ENCODE data around the gene GIMAP8.
"Not testable (repeated sequence)": the region's sequence is repeated elsewhere in the genome, so short reads cannot be mapped to it uniquely, and the experiment has no call there.

GIMAP8 gene

DNA sequence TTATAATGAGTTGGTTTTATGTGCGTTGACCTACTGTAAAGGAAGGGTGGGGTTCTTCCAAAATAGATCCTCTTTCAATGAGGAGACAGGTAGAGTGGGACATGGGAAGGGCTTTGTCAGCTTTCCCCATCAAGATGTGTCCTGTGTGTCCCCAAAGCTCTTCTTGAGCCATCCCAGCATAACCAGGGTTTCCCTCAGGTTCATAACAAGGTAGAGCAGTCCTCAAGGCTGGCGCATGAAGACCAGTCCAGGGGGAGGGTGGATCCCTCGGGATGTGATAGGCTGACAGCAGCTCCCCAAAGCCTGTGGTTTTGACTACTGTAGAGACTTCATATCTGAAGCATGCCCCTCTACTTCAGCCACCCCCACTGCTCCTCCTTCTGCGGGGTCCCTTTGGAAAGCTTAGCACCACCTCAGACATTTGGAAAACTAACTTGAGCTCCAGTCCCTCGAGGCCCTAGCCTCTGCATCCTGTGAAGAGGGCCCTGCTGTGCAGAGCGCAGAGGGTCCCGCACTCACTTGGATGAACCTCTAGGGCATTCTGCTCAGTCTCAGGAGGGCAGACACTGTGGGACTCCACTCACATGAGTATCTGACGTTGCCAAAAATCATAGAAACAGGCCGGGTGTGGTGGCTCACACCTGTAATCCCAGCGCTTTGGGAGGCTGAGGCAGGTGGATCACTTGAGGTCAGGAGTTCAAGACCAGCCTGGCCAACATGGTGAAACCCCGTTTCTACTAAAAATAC, 1.1 kb upstream of the GIMAP8 start:
- DNase-seq (ENCODE audit: low read depth): peak; percentile 10
- TF ChIP-seq MAX (IDR thresholded peaks at IDR 0.05; ENCODE audit: low read depth, low read length): no peak
- no peak for TF ChIP-seq POLR2A (IDR thresholded peaks at IDR 0.05; ENCODE audit: extremely low read depth, insufficient read length)
- TF ChIP-seq MYC (IDR thresholded peaks at IDR 0.05; ENCODE audit: low read depth, low read length): no peak
- TF ChIP-seq, protein P1, sequence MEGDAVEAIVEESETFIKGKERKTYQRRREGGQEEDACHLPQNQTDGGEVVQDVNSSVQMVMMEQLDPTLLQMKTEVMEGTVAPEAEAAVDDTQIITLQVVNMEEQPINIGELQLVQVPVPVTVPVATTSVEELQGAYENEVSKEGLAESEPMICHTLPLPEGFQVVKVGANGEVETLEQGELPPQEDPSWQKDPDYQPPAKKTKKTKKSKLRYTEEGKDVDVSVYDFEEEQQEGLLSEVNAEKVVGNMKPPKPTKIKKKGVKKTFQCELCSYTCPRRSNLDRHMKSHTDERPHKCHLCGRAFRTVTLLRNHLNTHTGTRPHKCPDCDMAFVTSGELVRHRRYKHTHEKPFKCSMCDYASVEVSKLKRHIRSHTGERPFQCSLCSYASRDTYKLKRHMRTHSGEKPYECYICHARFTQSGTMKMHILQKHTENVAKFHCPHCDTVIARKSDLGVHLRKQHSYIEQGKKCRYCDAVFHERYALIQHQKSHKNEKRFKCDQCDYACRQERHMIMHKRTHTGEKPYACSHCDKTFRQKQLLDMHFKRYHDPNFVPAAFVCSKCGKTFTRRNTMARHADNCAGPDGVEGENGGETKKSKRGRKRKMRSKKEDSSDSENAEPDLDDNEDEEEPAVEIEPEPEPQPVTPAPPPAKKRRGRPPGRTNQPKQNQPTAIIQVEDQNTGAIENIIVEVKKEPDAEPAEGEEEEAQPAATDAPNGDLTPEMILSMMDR (IDR thresholded peaks at IDR 0.05; ENCODE audit: low read depth, low read length): no peak
- no peak overlapping the region for H3K4me3 ChIP-seq (ENCODE audit: low read depth, low read length)

DNA sequence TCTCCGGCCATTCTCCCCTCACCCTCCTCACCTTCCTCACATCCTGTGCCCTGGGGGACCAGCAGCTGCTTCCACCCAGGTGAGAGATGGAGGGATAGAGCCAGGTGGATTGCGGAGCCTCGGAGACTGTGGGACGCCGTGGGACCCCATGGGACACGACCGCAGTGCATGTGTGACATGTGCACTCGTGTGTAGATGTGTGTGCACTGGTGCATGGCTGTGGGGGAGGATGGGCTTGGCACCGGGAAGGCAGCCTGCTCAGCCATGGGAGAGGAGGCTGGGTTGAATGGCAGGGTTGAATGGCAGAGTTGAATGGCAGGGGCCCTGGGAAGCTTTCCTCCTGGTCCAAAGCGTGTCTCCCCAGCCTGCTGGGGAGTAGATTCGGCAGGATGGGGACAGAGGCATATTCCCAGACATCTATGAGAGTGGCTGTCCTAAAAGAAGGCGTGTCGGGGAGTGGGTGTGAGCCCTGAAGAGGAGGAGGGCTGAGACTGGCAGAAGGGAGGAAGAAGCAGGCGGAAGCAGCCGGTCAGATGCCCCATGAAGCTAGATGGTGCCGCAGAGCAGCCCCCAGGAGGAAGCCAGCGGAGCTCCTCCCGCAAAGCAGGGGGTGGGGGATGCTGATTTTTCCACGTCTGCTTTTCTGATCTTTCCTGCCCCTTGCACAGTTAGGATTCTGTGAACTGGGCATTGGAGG, 815 bp downstream of the GIMAP8 start:
- no peak for DNase-seq (ENCODE audit: low read depth)
- no peak for TF ChIP-seq MYC (IDR thresholded peaks at IDR 0.05; ENCODE audit: low read depth, low read length)
- no peak for TF ChIP-seq POLR2A (IDR thresholded peaks at IDR 0.05; ENCODE audit: extremely low read depth, insufficient read length)
- TF ChIP-seq, protein P1 (IDR thresholded peaks at IDR 0.05; ENCODE audit: low read depth, low read length): no peak
- TF ChIP-seq MAX (IDR thresholded peaks at IDR 0.05; ENCODE audit: low read depth, low read length): no peak
- no peak overlapping the region for H3K4me3 ChIP-seq (ENCODE audit: low read depth, low read length)

DNA sequence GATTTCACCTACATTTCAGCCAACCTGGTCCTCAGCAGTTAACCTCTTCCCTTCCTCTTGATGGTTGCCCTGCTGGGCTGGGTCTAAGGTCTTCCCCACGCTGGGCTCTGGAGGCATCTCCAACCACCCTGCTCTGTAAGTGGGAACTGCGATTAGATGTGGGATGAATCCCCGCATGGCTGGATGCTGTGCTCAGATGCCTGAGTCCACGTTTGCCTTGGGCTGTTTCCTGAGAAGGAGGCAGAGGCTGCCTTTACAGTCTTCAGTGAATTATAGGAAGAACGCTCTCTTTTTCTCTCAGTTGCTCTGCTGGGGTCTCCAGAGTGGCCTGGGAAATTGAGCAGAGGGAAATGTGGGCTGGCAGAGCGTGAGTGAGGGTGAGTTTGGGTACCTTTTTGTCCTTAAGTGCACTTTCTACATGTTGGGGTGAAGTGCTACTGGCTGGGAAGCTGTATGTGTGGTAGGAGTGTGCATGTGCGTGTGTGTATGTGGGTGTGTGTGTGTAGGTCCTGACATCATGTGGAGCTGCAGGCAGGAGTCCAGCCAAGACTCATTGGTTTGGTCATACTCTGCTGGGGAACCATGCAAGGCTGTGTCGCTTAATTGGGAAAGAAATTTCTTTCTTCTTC, 1.5 kb downstream of the GIMAP8 start:
- peak; percentile 12 for DNase-seq (ENCODE audit: low read depth)
- no peak overlapping the region for H3K4me3 ChIP-seq (ENCODE audit: low read depth, low read length)
- TF ChIP-seq MAX (IDR thresholded peaks at IDR 0.05; ENCODE audit: low read depth, low read length): no peak
- TF ChIP-seq, protein P1 (IDR thresholded peaks at IDR 0.05; ENCODE audit: low read depth, low read length): no peak
- TF ChIP-seq MYC (IDR thresholded peaks at IDR 0.05; ENCODE audit: low read depth, low read length): no peak
- TF ChIP-seq POLR2A (IDR thresholded peaks at IDR 0.05; ENCODE audit: extremely low read depth, insufficient read length): no peak

DNA sequence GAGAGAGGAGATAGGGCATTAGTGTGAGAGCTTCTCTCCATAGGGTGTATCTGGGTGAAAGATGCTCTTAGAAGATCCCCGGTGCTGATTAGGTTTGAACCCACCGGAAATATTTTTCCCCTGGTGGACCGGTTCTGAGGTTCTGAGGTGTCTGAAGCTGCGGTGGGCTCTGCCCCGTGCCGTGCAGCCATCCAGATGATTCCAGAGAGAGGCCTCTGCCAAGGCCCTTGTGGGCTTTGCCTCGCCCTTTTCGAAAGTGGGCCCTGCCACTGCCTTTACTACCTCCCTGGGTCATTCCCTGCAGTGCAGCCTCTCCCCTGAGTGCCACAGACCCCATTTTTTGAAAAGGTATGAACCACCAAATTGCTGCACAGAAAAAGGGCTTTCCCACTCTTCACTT, 2.8 kb downstream of the GIMAP8 start:
- DNase-seq (ENCODE audit: low read depth): no peak
- H3K4me3 ChIP-seq (ENCODE audit: low read depth, low read length): no peak overlapping the region
- TF ChIP-seq MYC (IDR thresholded peaks at IDR 0.05; ENCODE audit: low read depth, low read length) (no peak), POLR2A (IDR thresholded peaks at IDR 0.05; ENCODE audit: extremely low read depth, insufficient read length) (no peak), MAX (IDR thresholded peaks at IDR 0.05; ENCODE audit: low read depth, low read length) (no peak)
- TF ChIP-seq, protein P1 (IDR thresholded peaks at IDR 0.05; ENCODE audit: low read depth, low read length): no peak

DNA sequence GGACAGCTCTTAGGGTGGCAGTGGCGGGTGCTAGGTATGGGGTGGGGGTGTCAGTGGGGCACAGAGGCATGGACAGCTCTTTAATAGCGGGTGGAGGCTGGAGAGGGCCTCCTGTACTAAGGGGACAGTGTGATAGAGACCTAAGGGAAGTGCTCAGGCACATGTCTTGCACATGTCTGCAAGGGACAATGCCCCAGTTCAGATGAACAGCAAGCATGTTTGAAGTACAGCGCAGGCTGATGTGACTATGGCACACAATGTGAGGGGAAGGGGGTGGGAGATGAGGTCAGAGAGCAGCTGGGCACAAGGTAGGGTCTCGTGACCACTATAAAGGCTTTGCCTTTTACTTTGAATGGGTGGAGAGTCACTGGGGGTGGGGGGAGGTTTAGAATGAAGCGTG, 3.5 kb downstream of the GIMAP8 start:
- no peak overlapping the region for H3K4me3 ChIP-seq (ENCODE audit: low read depth, low read length)
- TF ChIP-seq POLR2A (IDR thresholded peaks at IDR 0.05; ENCODE audit: extremely low read depth, insufficient read length) (no peak), MAX (IDR thresholded peaks at IDR 0.05; ENCODE audit: low read depth, low read length) (no peak; the same call in 1 of the 2 replicates), MYC (IDR thresholded peaks at IDR 0.05; ENCODE audit: low read depth, low read length) (no peak)
- TF ChIP-seq, protein P1 (IDR thresholded peaks at IDR 0.05; ENCODE audit: low read depth, low read length): no peak
- DNase-seq (ENCODE audit: low read depth): no peak

DNA sequence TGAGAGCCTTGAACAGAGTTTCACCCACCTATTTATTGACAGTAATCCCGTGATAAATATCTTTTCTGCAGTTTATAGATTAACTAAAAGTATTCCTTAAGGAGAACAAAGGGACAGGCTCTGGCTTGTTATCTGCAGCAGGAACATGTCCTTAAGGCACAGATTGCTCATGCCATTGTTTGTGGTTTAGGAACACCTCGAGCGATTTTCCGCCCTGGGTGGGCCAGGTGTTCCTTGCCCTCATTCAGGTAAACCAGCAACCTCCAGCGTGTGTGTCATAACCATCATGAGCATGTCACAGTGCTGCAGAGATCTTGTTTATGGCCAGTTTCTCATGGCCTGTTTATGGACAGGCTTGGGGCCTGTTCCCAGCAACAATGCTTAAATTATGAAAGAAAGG, 6.6 kb downstream of the GIMAP8 start:
- H3K4me3 ChIP-seq (ENCODE audit: low read depth, low read length); DNase-seq (ENCODE audit: low read depth): not testable (repeated sequence)

All from NB4 (cell line).